NCI-H1930 (cell line): ENCODE measurements around the gene SERINC1.
"Not testable (repeated sequence)": the region's sequence is repeated elsewhere in the genome, so short reads cannot be mapped to it uniquely, and the experiment has no call there.

Experiments used
- DNase-seq, 2 experiments: peaks; one replicate each; lab custom pipeline; 2025; lab: John Stamatoyannopoulos, UW

SERINC1 gene

DNA sequence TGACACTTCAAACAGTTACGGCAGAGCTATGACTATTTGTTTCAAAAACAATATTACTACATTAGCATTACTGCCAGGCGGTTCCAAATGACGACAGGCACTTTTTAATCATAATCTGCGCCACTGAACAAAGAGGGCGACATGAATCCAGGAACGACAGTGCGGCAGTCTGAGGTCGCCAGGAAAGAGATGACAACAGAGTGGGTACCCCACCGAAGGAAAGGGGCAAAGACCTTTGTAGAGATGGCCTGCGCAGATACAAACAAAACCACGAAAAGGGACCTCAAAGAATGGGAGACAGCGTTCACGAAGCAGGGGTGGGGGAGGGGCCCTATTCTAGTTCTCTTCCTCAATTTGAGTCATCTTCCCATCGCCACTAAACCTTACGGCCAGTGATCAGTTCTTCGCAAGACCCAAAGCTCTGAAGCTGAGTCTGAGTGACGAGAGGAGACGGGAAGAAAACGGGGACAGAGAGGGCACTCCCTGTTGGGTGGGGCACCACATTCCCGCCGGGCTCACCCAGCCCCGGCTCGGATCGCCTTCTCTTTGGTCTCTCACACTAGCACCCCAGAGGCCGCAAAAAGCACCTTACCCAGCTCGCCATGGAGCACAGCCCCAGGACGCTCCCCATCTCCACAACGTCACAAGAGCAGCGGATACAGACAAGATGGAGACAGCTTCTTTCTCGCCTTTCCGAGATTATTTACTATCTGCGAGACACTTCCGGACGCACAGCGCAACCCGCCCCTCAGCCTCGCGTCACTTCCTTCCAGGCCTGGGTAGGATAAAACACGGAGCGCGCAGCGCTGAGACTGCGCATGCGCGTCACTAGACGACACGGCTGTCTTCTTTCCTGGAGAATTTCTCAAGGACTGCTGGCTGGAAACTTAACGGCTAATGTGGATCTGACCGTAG is at the start of gene SERINC1:
SERINC1 (minus strand) TSS at position 701 of the 915 bp plus-strand sequence; CDS start at position 631, 70 bp downstream.
- peak; percentile 86 for DNase-seq

- no peak for DNase-seq
These were observed 39.8 kb upstream of the SERINC1 start for GRCh38 chr6:122511193-122511924.

GRCh38 chr6:122505170-122505569 is 33.6 kb upstream of the SERINC1 start:
- DNase-seq: not testable (repeated sequence)

GRCh38 chr6:122501475-122501874 is 29.9 kb upstream of the SERINC1 start:
- no peak for DNase-seq

- DNase-seq: no peak
These were observed 24.0 kb upstream of the SERINC1 start for GRCh38 chr6:122495612-122496011.

DNA sequence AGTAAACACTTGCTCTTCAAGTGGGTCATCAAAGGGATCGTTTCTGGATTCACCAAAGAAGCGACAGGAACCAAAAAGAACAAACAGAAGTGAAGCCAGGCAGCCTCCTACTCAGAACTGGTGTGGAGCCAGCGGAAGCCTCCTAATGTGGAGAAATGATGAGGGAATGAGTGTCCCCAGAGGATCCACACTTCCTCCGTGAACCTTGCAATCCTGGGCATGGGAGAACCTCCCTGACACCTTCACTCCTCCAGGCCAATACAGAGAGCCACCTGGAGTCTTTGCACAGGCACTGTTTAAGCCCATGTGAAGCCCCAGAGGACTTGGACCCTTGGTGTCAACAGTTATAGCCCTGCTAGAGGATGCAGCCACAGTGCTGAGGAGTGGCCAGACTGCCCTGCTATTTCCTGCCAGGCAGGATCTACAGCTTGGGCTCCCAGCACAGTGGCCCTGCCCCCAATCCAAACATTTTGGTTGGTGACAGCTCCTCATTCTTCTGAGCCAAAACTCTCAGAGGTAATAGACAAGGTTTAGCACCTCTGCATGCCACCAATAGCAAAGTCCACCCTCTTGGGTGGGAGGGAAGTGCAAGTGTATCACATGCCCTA is 23.2 kb upstream of the SERINC1 start:
- no peak for DNase-seq

- peak; percentile 10 to 52 for DNase-seq
These were observed 20.4 kb upstream of the SERINC1 start for GRCh38 chr6:122491919-122492555.

DNA sequence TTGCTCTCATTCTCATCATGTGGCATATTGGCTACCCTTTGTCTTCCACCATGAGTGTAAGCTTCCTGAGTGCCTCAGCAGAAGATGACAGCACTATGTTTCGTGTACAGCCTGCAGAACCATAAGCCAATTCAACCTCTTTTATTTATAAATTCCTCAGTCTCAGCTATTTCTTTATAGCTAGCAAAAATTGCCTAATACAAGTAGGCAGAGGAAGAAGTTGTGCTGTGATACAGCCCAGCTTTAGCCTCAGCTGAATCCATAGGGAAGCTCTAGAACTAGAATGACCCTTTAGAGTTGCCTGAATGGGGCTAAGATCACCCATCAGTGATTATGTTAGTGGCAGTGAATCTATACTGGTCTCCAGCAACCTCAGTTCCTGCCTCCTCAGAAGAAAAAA is 19.0 kb upstream of the SERINC1 start:
- no peak for DNase-seq

DNA sequence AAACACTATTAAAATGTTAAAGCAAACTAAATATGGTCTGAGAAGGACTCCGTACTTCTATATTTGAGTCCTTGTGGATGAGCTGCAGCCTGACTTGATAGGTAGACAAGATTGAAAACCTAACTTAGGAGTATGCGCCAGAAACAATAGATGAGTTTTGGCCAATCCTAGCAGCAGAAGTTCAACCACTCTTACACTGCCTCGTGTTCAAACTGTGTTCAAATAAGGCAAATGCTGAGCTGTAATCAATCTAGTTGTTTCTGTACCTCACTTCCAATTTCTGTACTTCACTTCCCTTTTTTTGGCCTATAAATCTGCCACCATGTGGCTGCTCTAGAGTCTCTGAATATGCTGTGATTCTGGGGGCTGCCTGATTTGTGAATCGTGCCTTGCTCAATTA is 13.2 kb upstream of the SERINC1 start:
- DNase-seq: no peak

- DNase-seq: no peak
These were observed 11.1 kb upstream of the SERINC1 start for GRCh38 chr6:122482750-122483080.

DNA sequence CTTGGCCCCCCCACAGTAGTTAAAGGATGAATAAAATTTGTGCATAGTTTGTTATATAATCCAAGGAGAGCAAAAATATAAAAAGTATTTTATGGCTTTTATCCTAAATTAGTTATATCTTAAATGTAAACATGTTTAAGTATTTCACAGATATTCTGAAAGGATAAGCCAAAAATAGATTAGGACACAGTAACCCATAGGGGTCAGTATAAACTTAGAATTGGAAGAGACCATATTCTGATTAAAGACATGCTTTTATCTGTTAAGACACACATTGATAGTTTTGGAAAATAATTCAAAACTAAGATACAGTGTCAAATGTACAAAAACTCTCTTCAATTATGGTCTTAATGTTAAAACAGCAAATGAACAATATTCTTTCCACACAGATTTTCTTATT is 4.5 kb upstream of the SERINC1 start:
- peak in 1 of 2 experiments; percentile 35 for DNase-seq

DNA sequence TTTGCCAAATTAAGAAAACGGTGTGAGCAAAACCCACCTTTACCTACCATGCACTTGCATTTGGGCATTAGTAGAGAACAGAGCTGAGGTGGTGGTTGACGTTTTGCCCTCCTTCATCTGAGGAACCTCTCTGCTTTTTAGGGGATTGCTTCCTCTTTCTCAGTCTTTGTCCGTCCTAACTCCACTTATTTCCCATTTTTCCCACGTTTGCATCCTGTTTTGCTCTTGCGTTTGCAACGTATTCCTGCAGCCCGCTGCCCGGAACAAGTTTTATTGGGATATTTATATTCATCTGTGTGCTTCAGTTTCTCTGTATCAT is 374 bp upstream of the SERINC1 start:
- no peak for DNase-seq

GRCh38 chr6:122461885-122462284 is 9.7 kb downstream of the SERINC1 start:
- DNase-seq: no peak

DNA sequence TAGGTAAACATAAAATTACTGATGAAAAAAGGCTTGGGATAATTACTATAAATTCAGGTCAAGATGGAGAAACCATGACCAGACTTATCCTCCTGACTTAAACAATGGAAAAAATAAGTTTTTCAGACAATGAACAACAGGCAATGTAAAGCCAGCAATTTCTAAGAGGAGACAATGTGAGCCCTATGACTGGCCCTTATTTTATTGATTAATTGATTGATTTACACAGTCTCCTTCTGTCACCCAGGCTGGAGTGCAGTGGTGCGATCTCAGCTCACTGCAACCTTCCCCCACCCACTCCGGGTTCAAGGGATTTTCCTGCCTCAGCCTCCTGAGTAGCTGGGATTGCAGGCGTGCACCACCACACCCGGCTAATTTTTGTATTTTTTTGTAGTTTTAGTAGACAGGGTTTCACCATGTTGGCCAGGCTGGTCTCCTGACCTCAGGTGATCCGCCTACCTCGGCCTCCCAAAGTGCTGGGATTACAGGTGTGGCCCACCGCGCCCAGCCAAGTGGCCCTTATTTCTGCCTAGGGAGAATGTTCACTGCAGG is 11.7 kb downstream of the SERINC1 start:
- not testable (repeated sequence) for DNase-seq

GRCh38 chr6:122459240-122459639 is 12.4 kb downstream of the SERINC1 start:
- DNase-seq: no peak

DNA sequence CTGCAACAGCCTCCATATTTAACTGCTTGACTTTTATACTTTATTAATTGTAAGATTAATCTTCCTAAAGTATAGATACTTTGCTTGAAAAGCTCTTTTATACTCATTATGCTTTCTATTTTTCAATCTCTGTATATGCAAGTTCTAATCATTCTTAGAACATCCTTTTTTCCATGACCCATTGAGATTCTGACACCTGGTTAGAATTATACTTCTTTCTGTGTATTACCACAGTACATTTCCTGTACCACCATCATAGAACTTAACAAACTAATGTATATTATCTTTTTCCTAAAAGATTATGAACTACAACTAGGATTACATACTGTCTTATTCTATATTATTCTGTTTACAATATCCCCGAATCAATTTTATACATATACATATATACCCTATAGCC is 13.5 kb downstream of the SERINC1 start:
- no peak for DNase-seq

- DNase-seq: not testable (repeated sequence)
These were observed 16.5 kb downstream of the SERINC1 start for GRCh38 chr6:122455116-122455515.

DNA sequence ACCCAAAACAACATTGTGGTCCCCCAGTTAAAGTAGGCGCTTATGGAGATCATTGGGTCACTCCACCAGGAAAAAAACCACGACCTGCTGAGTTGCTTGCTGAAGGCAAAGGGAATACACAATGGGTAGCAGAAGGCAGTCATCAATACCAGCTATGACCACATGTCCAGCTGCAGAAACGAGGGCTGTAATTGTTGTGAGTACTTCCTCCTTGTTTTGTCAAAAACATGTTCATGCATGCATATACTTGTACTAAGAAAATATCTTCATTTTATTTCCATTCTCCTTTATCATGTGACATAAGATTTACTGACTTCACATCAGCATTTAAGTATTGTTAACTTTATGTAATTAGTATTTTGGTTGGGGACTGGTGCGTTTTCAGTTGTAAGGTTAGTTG is 16.9 kb downstream of the SERINC1 start:
- no peak for DNase-seq

GRCh38 chr6:122452509-122452908 is 19.1 kb downstream of the SERINC1 start:
- DNase-seq: no peak

GRCh38 chr6:122449069-122449468 is 22.5 kb downstream of the SERINC1 start:
- DNase-seq: no peak

GRCh38 chr6:122445274-122445673 is 26.3 kb downstream of the SERINC1 start:
- no peak for DNase-seq

- no peak for DNase-seq
These were observed 32.6 kb downstream of the SERINC1 start for GRCh38 chr6:122438975-122439374.
